HG03521 (cell line): Measurements from ENCODE around the gene FLYWCH1.
A peak's percentile ranks its signal among the peaks of the same experiment; 100 is the strongest.

Experiments
- ATAC-seq: cut with Tn5 transposase; IDR thresholded peaks from one replicate; pipeline ENCODE4 v1.9.1; 2021; ENCODE audit warnings: mild to moderate bottlenecking, moderate library complexity; ENCODE audit not compliant: unreplicated experiment

Gene FLYWCH1

GRCh38 chr16:2911638-2912329 lies at the start of gene FLYWCH1:
TSS of gene FLYWCH1 (plus strand) at chr16:2911931. CDS start at chr16:2929686, 17,755 bp downstream.
- peak; percentile 93 for ATAC-seq

DNA sequence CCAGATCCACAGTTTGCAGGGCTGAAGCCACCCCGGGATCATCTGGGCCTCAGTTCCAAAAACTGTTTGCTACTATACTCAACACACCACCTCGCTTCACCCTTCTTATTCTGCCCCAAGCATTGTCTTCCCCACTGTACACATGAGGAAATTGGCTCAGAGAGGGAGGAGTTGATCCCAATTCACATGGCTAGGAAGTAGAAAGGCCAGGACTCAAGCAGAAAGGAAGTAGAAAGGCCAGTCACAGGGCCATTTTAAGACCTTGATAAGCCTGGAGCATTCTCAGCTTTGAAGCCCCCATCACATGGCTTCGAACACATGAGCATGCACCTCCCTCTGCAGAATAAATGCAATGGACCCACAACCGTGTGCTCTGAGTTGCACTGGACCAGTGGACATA lies 46.1 kb upstream of the FLYWCH1 start:
- ATAC-seq = no peak

DNA sequence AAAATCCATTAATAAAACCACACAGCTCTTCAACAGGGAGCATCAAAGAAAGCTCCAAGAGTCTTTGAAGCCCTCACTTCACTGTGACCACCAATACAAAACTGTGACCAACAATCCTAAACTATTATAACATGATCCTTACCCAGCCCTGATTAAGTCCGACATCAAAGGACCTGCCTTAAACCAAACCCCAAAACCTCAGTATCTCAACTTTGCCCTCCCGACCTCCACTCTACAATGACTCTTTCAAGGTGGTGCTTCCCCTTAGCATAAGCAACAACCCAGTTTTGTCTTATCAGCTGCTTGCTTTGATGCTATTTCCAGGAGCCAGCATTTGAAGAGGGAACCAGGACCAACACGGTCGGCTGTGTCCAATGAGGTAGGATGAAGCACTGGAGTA lies 45.3 kb upstream of the FLYWCH1 start:
- no peak for ATAC-seq

GRCh38 chr16:2867661-2867986 lies 44.1 kb upstream of the FLYWCH1 start:
- ATAC-seq = no peak

- peak; percentile 82 for ATAC-seq
These were observed 43.5 kb upstream of the FLYWCH1 start for GRCh38 chr16:2867987-2868789.

DNA sequence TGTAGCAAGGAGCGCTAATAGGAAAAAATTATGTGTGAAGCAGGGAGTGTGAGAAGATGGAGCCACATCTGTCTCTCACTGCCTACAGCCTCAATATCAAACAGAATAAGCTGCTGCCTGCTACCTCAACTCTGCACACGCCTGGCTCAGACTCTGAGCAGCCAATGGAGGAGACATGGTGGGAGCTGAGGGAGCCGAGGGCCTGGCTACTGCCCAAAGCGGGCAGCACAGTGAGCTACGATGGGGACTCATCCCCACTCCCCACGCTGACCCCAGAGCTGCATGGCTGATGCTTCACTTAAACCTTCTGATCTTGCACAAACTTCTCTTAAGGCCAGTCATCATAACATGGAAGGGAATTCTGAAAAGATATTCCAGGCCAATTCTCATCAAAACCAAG lies 39.8 kb upstream of the FLYWCH1 start:
- no peak for ATAC-seq

DNA sequence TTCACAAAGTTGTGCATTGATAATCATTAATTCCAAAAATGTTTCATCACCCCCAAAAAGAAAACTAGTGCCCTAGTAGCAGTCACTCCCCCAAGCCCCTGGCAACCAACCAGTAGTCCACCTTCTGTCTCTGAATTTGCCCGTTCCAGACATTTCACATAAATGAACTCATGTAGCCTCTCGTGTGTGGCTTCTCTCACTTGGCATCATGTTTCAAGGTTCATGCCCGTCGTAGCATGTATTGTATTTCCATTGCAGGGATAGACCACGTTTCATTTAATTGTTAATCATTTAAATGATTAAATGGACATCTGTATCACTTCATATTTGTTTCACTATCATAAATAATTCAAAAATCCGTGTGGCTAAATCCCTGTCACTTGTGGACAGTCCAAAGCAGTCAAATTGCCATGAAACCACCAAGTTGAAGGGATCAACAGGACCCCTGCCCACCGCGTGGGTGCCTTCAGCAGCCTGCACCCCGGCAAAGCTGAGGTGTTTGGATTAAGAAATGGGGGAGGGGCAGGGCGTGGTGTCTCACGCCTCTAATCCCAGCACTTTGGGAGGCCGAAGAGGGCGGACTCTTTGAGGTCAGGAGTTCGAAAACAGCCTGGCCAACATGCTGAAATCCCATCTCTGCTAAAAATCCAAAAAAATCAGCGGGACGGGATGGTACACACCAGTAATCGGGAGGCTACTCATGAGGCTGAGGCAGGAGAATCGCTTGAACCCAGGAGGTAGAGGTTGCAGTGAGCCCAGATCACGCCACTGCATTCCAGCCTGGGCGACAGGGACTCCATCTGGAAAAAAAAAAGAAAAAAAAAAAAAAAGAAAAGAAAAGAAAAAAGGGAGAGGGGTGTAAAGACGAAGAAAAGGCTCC lies 37.5 kb upstream of the FLYWCH1 start:
- no peak for ATAC-seq

- peak; percentile 73 for ATAC-seq
These were observed 36.8 kb upstream of the FLYWCH1 start for GRCh38 chr16:2874912-2875362.

DNA sequence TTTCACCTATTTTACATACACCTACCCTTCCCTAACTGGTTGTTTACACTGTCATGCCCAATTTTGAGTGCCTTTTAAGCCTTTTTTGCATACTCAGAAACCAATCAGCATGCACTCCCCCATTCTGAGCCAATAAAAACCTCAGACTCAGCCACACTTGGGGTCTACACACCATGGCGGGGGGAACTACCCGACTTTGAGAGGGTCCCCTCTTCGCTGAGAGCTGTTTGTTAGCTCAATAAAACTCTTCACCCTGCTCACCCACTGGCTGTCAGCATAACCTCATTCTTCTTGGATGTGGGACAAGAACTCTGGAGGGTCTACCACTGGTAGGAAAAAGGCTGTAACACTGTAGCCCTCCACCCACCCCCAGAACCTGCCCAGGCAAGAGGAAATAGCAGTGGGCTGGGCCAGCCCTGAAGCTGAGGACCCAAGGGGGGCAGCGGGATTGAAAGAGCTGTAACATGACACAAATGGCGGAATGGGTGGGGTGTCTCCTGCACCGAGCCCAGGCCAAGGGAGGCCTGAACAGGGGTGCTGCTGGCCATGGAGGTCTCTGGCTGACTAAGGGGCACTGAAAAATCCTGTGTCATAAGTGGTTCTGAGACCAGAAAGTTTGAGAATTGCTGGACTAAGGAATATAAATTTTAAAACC lies 31.8 kb upstream of the FLYWCH1 start:
- ATAC-seq = no peak

DNA sequence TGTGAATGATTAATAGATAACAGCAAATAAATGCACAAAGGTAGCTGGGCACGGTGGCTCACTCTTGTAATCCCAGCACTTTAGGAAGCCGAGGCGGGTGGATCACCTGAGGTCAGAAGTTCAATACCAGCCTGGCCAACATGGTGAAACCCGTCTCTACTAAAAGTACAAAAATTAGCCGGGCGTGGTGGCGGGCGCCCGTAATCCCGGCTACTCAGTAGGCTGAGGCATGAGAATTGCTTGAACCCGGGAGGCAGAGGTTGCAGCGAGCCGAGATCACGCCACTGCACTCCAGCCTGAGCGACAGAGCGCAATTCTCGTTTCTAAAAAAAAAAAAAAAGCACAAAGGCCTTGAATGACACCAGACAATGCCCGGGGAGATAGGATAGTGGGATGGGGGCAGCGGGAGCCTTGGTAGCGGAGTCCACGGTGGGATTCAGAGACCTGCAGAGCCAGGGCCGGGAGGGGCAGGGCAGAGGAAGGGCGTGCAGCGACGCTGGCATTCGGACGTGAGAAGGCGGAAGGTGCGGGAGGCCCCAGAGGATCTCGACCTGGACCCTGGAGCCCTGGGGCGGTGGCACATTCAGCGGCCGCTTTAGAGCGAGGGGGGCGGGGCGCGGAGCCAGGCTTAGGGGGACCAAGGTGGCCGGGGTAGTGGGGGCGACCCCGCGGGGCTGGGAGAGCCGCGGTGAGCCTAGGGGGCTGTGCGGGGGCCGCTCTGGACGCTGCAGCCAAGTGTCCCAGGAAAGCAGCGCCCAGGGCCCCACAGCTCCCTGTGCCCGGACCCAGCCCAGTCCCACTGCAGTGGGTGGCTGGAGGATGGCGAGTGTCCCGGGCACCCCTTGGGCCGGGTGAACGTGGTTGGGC lies 29.7 kb upstream of the FLYWCH1 start:
- ATAC-seq = no peak

- ATAC-seq = peak; percentile 86
These were observed 28.9 kb upstream of the FLYWCH1 start, which contains the start of gene FLYWCH2 for GRCh38 chr16:2882650-2883457. TSS of gene FLYWCH2 (plus strand) at chr16:2883215. CDS start at chr16:2896450, 13,235 bp downstream.

DNA sequence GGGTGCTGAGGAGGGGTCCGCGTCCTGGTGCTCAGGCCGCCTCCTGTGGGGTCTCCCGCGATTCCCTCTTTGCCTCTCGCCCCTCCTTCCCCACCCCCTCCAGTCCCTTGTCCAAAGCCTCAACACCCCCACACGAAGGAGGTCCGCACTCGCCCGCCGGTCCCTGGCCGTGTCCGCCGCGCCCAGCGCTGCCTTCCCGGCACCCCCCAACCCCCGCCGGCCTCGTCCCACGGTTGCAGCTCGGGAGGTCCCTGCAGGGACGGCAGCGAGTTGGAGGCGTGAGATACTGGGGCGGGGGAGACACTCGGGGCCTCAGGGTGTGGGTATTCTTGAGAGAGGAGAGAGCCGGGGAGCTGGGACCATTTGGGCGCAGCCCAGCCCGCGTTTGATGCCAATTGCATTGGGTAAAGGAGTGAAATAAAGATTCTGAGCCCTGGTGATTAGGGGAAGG lies 28.2 kb upstream of the FLYWCH1 start:
- no peak for ATAC-seq

GRCh38 chr16:2884041-2884451 lies 27.7 kb upstream of the FLYWCH1 start:
- no peak for ATAC-seq

- no peak for ATAC-seq
These were observed 17.5 kb upstream of the FLYWCH1 start for GRCh38 chr16:2894231-2894630.

DNA sequence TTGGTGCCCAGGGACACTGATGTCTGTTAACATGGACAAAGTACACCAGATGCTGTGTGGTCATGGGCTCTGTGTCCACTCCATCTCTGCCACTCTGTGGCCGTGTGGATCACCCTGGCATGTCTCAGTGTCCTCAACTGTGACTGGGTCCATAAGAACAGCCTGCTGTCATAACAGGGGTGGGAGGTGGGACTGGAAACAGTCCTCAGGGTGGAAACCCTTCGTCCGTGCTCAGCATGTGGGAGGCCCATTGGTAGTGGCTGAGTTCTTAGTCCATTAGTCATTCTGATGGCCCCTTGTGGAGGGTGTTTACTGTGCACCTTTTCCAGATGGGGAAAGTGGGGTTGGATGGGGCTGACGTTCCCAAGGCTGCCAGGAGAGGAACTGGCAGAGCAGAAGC lies 15.9 kb upstream of the FLYWCH1 start:
- ATAC-seq = no peak

DNA sequence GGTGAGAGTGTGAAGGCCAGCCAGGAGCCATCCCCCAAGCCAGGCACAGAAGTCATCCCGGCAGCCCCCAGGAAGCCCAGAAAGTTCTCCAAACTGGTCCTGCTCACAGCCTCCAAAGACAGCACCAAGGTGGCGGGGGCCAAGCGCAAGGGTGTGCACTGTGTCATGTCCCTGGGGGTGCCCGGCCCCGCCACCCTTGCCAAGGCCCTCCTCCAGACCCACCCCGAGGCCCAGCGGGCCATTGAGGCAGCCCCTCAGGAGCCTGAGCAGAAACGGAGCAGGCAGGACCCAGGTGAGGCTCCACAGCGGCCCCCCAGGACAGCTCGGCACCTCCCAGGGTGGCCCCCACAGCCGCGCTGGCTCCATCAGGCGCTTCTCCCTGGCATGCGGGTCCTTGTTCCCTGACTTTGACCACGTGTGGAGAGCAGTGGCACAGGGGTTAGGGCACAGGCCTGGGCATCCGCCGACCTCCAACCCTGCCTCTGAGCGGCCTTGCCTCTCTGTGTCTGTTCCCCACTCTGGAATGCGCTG lies 15.2 kb upstream of the FLYWCH1 start:
- ATAC-seq = no peak

GRCh38 chr16:2897110-2897509 lies 14.6 kb upstream of the FLYWCH1 start:
- no peak for ATAC-seq

- ATAC-seq = no peak
These were observed 12.7 kb upstream of the FLYWCH1 start for GRCh38 chr16:2898831-2899563.
